Measurements from ENCODE around the gene POMZP3. TPM values are rescaled to one million over a fixed set of nuclear protein-coding genes. Genes with fewer than 3 reads are reported as not detected.

POMZP3 gene
- total RNA-seq, 1 donor from 2014 or later, result 11.9 TPM

Other genes with a start within 250 kb of the POMZP3 start
- gene SSC4D, start 217.6 kb downstream of the POMZP3 start, total RNA-seq, result 7.4 and 10.7 TPM in 2 replicates
- gene ZP3, start 202.3 kb downstream of the POMZP3 start, total RNA-seq, result not detected in 2 replicates
- gene DTX2, start 165.6 kb downstream of the POMZP3 start, total RNA-seq, result 38.2 and 55.6 TPM in 2 replicates
- 1.7 and 4.7 TPM in 2 replicates for gene UPK3B, start 116.7 kb downstream of the POMZP3 start, total RNA-seq
- gene SPDYE16, start 84.0 kb downstream of the POMZP3 start, total RNA-seq, result 0.31 and 0.47 TPM in 2 replicates

Measured in progenitor cell of endocrine pancreas (in vitro differentiated cells).